Measurements from ENCODE around the gene AFG3L2. TPM values are rescaled to one million over a fixed set of nuclear protein-coding genes. Genes with fewer than 3 reads are reported as not detected.

AFG3L2 gene
- total and polyA plus RNA-seq, 2 experiments from 2014 or later: 50.3 to 105 TPM

DNA sequence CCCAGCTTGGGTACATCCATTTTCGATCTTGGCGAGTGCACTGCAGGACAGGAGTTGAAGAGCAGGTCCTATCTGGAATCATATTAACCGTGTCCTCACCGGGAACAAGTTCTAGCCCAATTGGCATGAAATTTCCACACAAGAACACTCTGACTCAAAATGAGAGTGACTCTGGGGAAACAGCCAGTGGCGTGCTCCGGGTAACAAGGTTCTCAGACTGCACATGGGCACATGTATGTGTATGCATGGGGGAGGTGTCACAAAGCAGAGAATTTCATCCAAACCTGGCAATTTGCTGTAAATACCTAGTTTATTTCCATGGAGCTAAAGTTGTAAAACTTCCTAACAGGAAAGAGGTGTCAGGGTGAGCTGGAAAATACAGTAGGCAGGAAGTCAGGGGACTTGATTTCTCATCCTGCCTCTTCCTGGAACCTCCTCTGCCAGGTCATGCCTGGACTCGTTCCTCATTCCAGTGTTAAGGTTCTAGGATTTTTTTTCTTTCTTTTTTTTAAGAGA is 67.3 kb downstream of the AFG3L2 start:
- Histone ChIP-seq H2AFZ (no peak overlapping the region), H3K4me3 (peak overlapping the region; percentile 95), H4K20me1 (replicated peaks; ENCODE audit: insufficient read depth) (peaks cover 8% of the 10 kb centered on the region; the same call in 1 of the 2 replicates), H3K27me3 (ENCODE audit: insufficient read depth) (peaks cover 29% of the 10 kb centered on the region), H3K4me1 (ENCODE audit: insufficient read depth) (peaks cover 38% of the 10 kb centered on the region), H3K9me2 (ENCODE audit: insufficient read depth) (no peaks in the 10 kb centered on the region), H3K4me2 (peak overlapping the region; percentile 92), H3K36me3 (ENCODE audit: insufficient read depth) (peaks cover 27% of the 10 kb centered on the region), H3K79me2 (replicated peaks; ENCODE audit: insufficient read depth) (peaks cover 50% of the 10 kb centered on the region), H3K27ac (ENCODE audit: low read depth) (no peak overlapping the region), H3F3A (replicated peaks; ENCODE audit: low read depth) (peaks cover 23% of the 10 kb centered on the region)
- H3K36me3 Mint-ChIP-seq (ENCODE audit: low read depth): peaks cover 44% of the 10 kb centered on the region
- TF ChIP-seq, protein P1, sequence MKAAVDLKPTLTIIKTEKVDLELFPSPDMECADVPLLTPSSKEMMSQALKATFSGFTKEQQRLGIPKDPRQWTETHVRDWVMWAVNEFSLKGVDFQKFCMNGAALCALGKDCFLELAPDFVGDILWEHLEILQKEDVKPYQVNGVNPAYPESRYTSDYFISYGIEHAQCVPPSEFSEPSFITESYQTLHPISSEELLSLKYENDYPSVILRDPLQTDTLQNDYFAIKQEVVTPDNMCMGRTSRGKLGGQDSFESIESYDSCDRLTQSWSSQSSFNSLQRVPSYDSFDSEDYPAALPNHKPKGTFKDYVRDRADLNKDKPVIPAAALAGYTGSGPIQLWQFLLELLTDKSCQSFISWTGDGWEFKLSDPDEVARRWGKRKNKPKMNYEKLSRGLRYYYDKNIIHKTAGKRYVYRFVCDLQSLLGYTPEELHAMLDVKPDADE (IDR thresholded peaks at IDR 0.05): no peak
- TF ChIP-seq ZNF114 (CRISPR knock-in tag; IDR thresholded peaks at IDR 0.05) (no peak), NANOG (IDR thresholded peaks at IDR 0.05; ENCODE audit: borderline replicate concordance) (no peak)
- H3K4me1 Mint-ChIP-seq: peaks cover 40% of the 10 kb centered on the region
- H3K9me3 Mint-ChIP-seq: peaks cover 11% of the 10 kb centered on the region; the same call in 2 of the 3 replicates
- ATAC-seq (no peak), DNase-seq (ENCODE audit: low spot score) (no peak)
- H3K27me3 Mint-ChIP-seq (ENCODE audit: insufficient read depth, low read depth, poor library complexity): peaks cover 35% of the 10 kb centered on the region
- H3K4me3 Mint-ChIP-seq: peak overlapping the region; percentile 79
- H3K27ac Mint-ChIP-seq: no peak overlapping the region

DNA sequence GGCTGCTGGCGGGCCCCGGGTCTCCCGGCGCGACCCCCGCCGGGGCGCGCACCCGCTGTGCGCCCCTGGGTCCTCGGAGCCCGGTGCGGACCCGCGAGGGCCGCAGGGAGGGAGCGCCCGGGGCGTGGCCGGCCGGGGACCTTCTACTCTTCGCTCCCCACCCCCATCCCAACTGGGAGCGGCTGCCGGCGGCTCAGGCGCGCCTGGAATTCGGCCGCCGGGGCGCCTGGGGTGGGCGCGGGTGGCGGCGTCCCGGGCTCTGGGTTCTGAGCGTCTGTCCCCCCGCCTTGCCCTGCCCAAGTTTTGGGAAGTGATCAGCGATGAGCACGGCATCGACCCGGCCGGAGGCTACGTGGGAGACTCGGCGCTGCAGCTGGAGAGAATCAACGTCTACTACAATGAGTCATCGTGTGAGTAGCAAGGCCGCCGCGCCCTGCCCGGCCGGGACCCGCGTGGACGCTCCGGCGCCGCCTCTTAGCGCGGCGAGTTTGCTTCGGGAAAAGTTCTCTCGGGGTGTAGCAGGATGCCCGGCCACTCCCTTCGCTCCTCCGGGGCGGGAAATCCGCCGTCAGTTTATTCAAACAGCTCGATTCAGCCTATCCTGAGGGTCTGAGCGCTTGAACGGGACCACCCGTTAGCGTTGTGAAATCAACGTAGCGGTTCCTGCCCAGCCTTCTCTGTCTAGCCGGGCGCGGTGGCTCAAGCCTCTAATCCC is 68.5 kb downstream of the AFG3L2 start:
- ATAC-seq: peak; percentile 60
- peaks cover 32% of the 10 kb centered on the region for H3K27me3 ChIP-seq (ENCODE audit: insufficient read depth)
- H3F3A ChIP-seq (replicated peaks; ENCODE audit: low read depth): peaks cover 21% of the 10 kb centered on the region
- H2AFZ ChIP-seq: peak overlapping the region; percentile 66; the same call in 1 of the 2 replicates
- peak overlapping the region; percentile 92 for H3K4me2 ChIP-seq
- no peaks in the 10 kb centered on the region for H3K9me2 ChIP-seq (ENCODE audit: insufficient read depth)
- H4K20me1 ChIP-seq (replicated peaks; ENCODE audit: insufficient read depth): peaks cover 5% of the 10 kb centered on the region; the same call in 1 of the 2 replicates
- H3K79me2 ChIP-seq (replicated peaks; ENCODE audit: insufficient read depth): peaks cover 43% of the 10 kb centered on the region
- H3K4me3 ChIP-seq: peak overlapping the region; percentile 95
- no peak overlapping the region for H3K27ac Mint-ChIP-seq
- TF ChIP-seq, protein P2, sequence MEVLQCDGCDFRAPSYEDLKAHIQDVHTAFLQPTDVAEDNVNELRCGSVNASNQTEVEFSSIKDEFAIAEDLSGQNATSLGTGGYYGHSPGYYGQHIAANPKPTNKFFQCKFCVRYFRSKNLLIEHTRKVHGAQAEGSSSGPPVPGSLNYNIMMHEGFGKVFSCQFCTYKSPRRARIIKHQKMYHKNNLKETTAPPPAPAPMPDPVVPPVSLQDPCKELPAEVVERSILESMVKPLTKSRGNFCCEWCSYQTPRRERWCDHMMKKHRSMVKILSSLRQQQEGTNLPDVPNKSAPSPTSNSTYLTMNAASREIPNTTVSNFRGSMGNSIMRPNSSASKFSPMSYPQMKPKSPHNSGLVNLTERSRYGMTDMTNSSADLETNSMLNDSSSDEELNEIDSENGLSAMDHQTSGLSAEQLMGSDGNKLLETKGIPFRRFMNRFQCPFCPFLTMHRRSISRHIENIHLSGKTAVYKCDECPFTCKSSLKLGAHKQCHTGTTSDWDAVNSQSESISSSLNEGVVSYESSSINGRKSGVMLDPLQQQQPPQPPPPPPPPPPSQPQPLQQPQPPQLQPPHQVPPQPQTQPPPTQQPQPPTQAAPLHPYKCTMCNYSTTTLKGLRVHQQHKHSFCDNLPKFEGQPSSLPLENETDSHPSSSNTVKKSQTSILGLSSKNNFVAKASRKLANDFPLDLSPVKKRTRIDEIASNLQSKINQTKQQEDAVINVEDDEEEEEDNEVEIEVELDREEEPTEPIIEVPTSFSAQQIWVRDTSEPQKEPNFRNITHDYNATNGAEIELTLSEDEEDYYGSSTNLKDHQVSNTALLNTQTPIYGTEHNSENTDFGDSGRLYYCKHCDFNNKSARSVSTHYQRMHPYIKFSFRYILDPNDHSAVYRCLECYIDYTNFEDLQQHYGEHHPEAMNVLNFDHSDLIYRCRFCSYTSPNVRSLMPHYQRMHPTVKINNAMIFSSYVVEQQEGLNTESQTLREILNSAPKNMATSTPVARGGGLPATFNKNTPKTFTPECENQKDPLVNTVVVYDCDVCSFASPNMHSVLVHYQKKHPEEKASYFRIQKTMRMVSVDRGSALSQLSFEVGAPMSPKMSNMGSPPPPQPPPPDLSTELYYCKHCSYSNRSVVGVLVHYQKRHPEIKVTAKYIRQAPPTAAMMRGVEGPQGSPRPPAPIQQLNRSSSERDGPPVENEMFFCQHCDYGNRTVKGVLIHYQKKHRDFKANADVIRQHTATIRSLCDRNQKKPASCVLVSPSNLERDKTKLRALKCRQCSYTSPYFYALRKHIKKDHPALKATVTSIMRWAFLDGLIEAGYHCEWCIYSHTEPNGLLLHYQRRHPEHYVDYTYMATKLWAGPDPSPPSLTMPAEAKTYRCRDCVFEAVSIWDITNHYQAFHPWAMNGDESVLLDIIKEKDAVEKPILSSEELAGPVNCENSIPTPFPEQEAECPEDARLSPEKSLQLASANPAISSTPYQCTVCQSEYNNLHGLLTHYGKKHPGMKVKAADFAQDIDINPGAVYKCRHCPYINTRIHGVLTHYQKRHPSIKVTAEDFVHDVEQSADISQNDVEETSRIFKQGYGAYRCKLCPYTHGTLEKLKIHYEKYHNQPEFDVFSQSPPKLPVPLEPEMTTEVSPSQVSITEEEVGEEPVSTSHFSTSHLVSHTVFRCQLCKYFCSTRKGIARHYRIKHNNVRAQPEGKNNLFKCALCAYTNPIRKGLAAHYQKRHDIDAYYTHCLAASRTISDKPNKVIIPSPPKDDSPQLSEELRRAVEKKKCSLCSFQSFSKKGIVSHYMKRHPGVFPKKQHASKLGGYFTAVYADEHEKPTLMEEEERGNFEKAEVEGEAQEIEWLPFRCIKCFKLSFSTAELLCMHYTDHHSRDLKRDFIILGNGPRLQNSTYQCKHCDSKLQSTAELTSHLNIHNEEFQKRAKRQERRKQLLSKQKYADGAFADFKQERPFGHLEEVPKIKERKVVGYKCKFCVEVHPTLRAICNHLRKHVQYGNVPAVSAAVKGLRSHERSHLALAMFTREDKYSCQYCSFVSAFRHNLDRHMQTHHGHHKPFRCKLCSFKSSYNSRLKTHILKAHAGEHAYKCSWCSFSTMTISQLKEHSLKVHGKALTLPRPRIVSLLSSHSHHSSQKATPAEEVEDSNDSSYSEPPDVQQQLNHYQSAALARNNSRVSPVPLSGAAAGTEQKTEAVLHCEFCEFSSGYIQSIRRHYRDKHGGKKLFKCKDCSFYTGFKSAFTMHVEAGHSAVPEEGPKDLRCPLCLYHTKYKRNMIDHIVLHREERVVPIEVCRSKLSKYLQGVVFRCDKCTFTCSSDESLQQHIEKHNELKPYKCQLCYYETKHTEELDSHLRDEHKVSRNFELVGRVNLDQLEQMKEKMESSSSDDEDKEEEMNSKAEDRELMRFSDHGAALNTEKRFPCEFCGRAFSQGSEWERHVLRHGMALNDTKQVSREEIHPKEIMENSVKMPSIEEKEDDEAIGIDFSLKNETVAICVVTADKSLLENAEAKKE (CRISPR knock-in tag; IDR thresholded peaks at IDR 0.05): no peak
- TF ChIP-seq, protein P3, sequence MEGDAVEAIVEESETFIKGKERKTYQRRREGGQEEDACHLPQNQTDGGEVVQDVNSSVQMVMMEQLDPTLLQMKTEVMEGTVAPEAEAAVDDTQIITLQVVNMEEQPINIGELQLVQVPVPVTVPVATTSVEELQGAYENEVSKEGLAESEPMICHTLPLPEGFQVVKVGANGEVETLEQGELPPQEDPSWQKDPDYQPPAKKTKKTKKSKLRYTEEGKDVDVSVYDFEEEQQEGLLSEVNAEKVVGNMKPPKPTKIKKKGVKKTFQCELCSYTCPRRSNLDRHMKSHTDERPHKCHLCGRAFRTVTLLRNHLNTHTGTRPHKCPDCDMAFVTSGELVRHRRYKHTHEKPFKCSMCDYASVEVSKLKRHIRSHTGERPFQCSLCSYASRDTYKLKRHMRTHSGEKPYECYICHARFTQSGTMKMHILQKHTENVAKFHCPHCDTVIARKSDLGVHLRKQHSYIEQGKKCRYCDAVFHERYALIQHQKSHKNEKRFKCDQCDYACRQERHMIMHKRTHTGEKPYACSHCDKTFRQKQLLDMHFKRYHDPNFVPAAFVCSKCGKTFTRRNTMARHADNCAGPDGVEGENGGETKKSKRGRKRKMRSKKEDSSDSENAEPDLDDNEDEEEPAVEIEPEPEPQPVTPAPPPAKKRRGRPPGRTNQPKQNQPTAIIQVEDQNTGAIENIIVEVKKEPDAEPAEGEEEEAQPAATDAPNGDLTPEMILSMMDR (conservative IDR thresholded peaks at IDR 0.05; ENCODE audit: low read depth in 2 of 2): no peak
- TF ChIP-seq ZNF114 (CRISPR knock-in tag; IDR thresholded peaks at IDR 0.05): no peak
- TF ChIP-seq, protein P4, sequence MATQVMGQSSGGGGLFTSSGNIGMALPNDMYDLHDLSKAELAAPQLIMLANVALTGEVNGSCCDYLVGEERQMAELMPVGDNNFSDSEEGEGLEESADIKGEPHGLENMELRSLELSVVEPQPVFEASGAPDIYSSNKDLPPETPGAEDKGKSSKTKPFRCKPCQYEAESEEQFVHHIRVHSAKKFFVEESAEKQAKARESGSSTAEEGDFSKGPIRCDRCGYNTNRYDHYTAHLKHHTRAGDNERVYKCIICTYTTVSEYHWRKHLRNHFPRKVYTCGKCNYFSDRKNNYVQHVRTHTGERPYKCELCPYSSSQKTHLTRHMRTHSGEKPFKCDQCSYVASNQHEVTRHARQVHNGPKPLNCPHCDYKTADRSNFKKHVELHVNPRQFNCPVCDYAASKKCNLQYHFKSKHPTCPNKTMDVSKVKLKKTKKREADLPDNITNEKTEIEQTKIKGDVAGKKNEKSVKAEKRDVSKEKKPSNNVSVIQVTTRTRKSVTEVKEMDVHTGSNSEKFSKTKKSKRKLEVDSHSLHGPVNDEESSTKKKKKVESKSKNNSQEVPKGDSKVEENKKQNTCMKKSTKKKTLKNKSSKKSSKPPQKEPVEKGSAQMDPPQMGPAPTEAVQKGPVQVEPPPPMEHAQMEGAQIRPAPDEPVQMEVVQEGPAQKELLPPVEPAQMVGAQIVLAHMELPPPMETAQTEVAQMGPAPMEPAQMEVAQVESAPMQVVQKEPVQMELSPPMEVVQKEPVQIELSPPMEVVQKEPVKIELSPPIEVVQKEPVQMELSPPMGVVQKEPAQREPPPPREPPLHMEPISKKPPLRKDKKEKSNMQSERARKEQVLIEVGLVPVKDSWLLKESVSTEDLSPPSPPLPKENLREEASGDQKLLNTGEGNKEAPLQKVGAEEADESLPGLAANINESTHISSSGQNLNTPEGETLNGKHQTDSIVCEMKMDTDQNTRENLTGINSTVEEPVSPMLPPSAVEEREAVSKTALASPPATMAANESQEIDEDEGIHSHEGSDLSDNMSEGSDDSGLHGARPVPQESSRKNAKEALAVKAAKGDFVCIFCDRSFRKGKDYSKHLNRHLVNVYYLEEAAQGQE (IDR thresholded peaks at IDR 0.05; ENCODE audit: unreplicated experiment): no peak
- H3K4me3 Mint-ChIP-seq: peak overlapping the region; percentile 79
- peaks cover 31% of the 10 kb centered on the region for H3K4me1 ChIP-seq (ENCODE audit: insufficient read depth)
- peak overlapping the region; percentile 69; the same call in 1 of the 2 replicates for H3K27ac ChIP-seq (ENCODE audit: low read depth)
- peaks cover 40% of the 10 kb centered on the region for H3K36me3 Mint-ChIP-seq (ENCODE audit: low read depth)
- peaks cover 11% of the 10 kb centered on the region; the same call in 2 of the 3 replicates for H3K9me3 Mint-ChIP-seq
- H3K4me1 Mint-ChIP-seq: peaks cover 40% of the 10 kb centered on the region
- peaks cover 41% of the 10 kb centered on the region for H3K27me3 Mint-ChIP-seq (ENCODE audit: insufficient read depth, low read depth, poor library complexity)
- peak; percentile 83 for DNase-seq (ENCODE audit: low spot score)
- peaks cover 27% of the 10 kb centered on the region for H3K36me3 ChIP-seq (ENCODE audit: insufficient read depth)
